ENCODE results near the gene TECTA. TPM values are rescaled to one million over a fixed set of nuclear protein-coding genes. Genes with fewer than 3 reads are reported as not detected.

TECTA gene
- polyA plus RNA-seq, 2 of the 4 experiments (the other 2 are of a cell fraction) = 0.05 to 0.14 TPM

DNA sequence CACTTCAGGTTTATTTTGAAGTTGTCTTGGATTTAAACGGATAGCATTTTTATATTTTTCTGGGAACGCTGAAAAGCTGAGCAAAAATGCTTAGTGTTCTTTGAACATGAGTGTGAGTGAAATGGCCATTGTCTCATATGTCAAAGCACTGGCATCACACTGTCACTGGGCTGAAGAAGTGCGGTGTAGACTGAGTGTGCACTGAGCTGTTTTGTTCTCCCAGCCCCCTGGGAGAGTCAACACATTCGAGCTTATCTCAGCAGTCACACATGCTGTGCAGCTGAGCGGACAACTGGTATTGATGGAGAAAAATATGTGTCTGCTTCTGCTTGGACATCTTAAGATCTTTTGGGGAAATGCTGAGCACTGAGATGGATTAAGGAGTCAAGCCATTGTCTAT, 90.8 kb downstream of the TECTA start:
- Histone ChIP-seq H3K27ac (no peak overlapping the region), H3K4me1 (no peaks in the 10 kb centered on the region), H3K4me3 (no peak overlapping the region), H3K9me3 (no peaks in the 10 kb centered on the region), H3K4me2 (no peak overlapping the region)
- FAIRE-seq = no peak
- POLR2A ChIA-PET = no interaction called here
- CTCF ChIA-PET = interaction anchor here (0.6 kb wide), 1 partner anchor 215 kb away, joined by 3 read pairs; no protein-coding TSS in a partner anchor
- no peak for ATAC-seq
- TF ChIP-seq RCOR1 (IDR thresholded peaks at IDR 0.05; ENCODE audit: low read depth, low read length) (no peak), MAZ (IDR thresholded peaks at IDR 0.05; ENCODE audit: borderline replicate concordance, low read depth, low read length) (no peak), USF2 (IDR thresholded peaks at IDR 0.05) (no peak), SREBF2 (IDR thresholded peaks at IDR 0.05) (no peak)
- 55% methylated on average over 5 of the region's 5 CpGs for WGBS (ENCODE audit: missing lambda C conversion rate)
- no peak for DNase-seq (ENCODE audit: low read depth in 1 of 2, low spot score in 1 of 2)

DNA sequence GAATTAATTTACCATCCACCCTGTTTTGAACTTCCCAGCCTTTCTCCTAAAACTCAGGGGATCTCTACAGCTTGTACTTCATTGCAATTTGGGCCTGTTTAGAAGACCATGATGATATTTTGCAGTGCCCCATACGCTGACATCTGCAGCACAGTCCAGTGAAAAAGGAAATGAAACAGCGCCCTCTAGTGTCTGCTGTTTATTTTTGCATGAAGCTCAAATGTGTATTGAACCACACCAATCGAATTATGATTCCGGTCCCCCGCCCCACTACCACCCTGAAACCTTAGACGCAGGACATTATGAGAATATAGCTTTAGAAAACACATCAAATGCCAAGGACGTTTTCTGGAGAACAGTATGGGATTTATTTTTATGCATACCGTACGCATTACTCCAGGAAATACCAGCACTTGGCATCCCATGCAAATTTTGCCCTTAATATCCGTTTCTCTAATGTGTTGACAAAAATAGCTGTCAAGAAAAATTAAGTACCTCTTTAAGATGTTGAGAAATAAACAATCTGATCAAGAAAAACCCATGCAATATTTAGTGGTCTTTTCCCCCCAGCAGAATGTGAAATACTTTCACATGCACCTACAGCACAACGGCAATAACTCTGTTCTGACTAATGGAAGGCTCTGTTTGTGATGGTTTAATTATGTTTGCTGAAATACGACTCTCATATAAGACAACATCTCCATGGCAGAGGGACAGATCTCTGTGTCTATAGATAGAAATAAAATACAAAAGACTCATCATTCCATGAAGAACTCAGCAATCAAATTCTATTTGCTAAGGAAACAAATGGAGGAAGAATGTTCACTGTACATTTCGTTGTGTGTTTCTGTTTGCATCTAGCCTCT, 93.9 kb downstream of the TECTA start:
- peak; percentile 15 to 49 for DNase-seq (ENCODE audit: low read depth in 1 of 2, low spot score in 1 of 2)
- TF ChIP-seq ZSCAN20 (CRISPR knock-in tag; IDR thresholded peaks at IDR 0.05) (no peak), RAD21 (conservative IDR thresholded peaks at IDR 0.05 in 1 of 2, IDR thresholded peaks at IDR 0.05 in 1 of 2) (peak; percentile 68 to 70), EHF (CRISPR knock-in tag; IDR thresholded peaks at IDR 0.05) (no peak), POLR2A (IDR thresholded peaks at IDR 0.05; ENCODE audit: low read length) (no peak), RCOR1 (IDR thresholded peaks at IDR 0.05; ENCODE audit: low read depth, low read length) (no peak), SMC3 (IDR thresholded peaks at IDR 0.05) (peak; percentile 41; the same call in 2 of the 3 replicates), RARB (CRISPR knock-in tag; IDR thresholded peaks at IDR 0.05) (no peak)
- TF ChIP-seq, protein P1, sequence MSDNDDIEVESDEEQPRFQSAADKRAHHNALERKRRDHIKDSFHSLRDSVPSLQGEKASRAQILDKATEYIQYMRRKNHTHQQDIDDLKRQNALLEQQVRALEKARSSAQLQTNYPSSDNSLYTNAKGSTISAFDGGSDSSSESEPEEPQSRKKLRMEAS (IDR thresholded peaks at IDR 0.05) = no peak
- TF ChIP-seq, protein P2, sequence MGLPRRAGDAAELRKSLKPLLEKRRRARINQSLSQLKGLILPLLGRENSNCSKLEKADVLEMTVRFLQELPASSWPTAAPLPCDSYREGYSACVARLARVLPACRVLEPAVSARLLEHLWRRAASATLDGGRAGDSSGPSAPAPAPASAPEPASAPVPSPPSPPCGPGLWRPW (IDR thresholded peaks at IDR 0.05) = no peak
- TF ChIP-seq, protein P3, sequence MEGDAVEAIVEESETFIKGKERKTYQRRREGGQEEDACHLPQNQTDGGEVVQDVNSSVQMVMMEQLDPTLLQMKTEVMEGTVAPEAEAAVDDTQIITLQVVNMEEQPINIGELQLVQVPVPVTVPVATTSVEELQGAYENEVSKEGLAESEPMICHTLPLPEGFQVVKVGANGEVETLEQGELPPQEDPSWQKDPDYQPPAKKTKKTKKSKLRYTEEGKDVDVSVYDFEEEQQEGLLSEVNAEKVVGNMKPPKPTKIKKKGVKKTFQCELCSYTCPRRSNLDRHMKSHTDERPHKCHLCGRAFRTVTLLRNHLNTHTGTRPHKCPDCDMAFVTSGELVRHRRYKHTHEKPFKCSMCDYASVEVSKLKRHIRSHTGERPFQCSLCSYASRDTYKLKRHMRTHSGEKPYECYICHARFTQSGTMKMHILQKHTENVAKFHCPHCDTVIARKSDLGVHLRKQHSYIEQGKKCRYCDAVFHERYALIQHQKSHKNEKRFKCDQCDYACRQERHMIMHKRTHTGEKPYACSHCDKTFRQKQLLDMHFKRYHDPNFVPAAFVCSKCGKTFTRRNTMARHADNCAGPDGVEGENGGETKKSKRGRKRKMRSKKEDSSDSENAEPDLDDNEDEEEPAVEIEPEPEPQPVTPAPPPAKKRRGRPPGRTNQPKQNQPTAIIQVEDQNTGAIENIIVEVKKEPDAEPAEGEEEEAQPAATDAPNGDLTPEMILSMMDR (IDR thresholded peaks at IDR 0.05) = peak; percentile 73
- CTCF ChIA-PET = interaction anchor here (0.6 to 2.0 kb wide), 37 partner anchors 8 to 960 kb away, joined by 3 to 11 read pairs (median 4); partner anchors contain the start of gene GRIK4
- Histone ChIP-seq H3K4me2 (no peak overlapping the region), H3K27ac (no peak overlapping the region), H3K4me1 (no peaks in the 10 kb centered on the region), H3K9me3 (no peaks in the 10 kb centered on the region), H3K4me3 (no peak overlapping the region)
- WGBS (ENCODE audit: missing lambda C conversion rate) = 11% methylated on average over 13 of the region's 13 CpGs
- POLR2A ChIA-PET = no interaction called here
- no peak for FAIRE-seq
- ATAC-seq = peak; percentile 92 to 93

DNA sequence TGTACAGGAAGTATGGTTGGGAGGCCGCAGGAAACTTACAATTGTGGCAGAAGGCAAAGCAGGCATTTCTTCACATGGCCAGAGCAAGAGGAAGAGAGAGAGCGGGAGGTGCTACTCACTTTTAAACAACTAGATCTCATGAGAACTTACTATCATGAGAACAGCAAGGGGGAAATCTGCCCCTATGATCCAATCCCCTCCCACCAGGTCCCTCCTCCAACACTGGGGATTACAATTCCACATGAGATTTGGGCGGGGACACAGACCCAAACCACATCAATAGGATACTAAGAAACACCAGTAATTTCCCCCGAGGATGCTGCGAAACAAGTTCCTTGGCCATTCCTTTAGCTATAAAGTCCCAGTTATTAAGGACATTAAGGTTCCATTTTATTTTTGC, 97.4 kb downstream of the TECTA start:
- Histone ChIP-seq H3K4me3 (no peak overlapping the region), H3K9me3 (no peaks in the 10 kb centered on the region), H3K4me2 (no peak overlapping the region), H3K4me1 (no peaks in the 10 kb centered on the region), H3K27ac (no peak overlapping the region)
- DNase-seq (ENCODE audit: low read depth in 1 of 2, low spot score in 1 of 2) (no peak), FAIRE-seq (no peak), ATAC-seq (no peak)
- WGBS (ENCODE audit: missing lambda C conversion rate) = 49% methylated on average over 5 of the region's 5 CpGs
- ChIA-PET POLR2A (no interaction called here), CTCF (no interaction called here)
- TF ChIP-seq FOSB (CRISPR knock-in tag; IDR thresholded peaks at IDR 0.05) (no peak), HDAC2 (IDR thresholded peaks at IDR 0.05) (no peak), PHF8 (IDR thresholded peaks at IDR 0.05; ENCODE audit: borderline replicate concordance, low read depth) (no peak), NFE2L2 (conservative IDR thresholded peaks at IDR 0.05; ENCODE audit: low read length) (no peak), EHMT2 (IDR thresholded peaks at IDR 0.05; ENCODE audit: low read depth) (no peak)
- TF ChIP-seq, protein P1 (IDR thresholded peaks at IDR 0.05) = no peak
